ENCODE results near the gene CHCHD5.
"Not testable (repeated sequence)": the region's sequence is repeated elsewhere in the genome, so short reads cannot be mapped to it uniquely, and the experiment has no call there.

Gene CHCHD5, protein sequence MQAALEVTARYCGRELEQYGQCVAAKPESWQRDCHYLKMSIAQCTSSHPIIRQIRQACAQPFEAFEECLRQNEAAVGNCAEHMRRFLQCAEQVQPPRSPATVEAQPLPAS

DNA sequence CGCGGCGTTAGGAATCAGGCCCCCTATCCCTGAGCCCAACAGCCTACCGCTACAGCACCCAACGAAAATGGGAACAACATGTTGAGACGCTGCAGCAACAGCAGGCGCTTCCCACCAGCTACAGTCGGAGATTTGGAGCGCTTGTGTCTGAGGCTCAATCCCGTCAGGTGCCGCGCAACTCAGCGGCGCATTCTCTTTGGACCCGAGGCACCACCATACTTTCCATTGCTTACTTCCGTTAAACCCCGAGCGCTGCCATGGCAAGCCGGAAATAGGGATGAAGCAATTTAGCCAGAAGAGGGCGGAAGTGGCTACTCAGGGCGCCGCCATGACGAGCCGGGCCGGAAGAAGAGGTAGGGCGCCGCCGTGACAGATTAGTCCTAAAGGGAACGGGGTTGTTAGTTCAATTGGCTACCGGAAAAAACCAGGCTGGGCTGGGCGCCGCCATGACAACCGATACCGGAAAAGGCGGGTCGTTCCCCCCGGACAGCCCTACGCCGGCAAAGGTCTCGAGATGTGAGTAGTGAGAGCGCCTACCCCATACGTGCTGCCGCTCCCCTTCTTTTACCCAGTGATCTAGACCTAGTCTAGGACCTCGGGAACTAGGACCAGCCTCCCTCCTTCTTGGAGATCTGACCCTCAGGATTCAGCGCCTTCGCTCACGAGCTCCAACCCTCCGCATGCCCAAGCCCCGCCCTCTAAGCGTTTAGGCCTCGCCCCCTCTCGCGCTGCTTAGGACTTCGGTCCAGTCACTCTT is at the start of gene CHCHD5:
TSS of gene CHCHD5 (plus strand) at position 476 of the 757 bp plus-strand sequence. CDS start at position 515, 39 bp downstream.
- DNase-seq = peak; percentile 94

DNA sequence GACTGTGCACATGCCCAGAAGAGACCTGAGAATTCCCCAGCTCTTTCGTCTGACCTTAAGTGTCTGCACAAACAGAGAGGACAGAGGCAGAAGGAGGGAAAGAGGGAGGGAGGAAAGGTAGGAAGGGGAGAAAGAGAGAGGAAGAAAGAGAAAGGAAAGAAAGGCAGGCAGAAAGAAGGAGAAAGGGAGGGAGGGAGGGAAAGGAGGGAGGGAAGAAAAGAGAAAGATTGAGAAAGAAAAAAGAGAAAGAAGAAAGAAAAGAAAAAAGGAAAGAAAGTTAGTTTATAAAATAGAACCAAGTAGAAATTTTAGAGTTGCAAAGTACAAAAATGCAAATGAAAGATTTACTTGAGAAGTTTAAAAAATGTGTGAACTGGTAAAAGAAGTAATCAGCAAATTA is 49.6 kb upstream of the CHCHD5 start:
- DNase-seq = no peak

DNA sequence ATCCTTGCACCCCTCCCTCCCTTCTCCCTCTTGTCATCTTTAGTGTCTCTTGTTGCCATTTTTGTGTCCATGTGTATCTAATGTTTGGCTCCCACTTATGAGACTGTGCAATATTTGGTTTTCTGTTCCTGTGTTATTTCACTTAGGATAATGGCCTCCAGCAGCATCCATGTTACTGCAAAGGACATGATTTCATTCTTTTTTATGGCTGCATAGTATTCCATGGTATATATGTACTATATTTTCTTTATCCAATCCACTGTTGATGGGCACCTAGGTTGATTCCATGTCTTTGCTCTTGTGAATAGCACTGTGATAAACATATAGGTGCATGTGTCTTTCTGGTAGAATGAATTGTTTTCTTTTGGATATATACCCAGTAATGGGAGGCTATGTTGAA is 47.7 kb upstream of the CHCHD5 start:
- DNase-seq = not testable (repeated sequence)

DNA sequence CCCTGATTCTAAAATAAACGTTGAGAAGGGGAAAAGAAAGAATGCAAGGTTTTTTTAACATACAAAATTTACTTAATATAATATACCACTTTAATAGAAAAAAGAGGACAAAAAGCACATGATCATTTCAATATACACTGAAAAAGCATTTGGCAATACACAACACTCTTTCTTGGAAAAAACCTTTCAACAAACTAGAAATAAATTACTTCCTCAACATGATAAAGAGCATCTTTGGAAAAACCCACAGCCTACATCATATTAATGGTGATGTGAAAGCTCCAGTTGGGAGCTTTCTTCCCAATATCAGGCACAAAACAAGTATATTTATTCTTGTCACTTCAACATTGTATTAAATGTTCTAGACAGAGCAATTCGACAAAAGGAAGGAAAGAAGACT is 45.1 kb upstream of the CHCHD5 start:
- no peak for DNase-seq

DNA sequence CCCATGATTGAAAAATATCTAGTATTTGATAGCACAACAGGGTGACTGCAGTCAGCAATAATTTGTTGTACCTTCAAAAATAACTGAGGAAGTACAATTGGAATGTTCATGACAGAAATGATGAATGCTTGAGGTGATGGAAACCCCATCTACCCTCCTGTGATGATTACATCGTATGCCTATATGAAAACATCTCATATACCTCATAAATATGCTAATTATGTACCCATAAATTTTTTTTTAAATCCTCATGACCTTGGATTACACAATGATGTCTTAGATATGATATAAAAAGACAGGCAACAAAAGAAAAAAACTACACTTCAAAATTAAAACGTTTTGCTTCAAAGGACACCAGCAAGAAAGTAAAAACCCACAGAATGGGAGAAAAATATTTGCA is 43.5 kb upstream of the CHCHD5 start:
- DNase-seq = no peak

DNA sequence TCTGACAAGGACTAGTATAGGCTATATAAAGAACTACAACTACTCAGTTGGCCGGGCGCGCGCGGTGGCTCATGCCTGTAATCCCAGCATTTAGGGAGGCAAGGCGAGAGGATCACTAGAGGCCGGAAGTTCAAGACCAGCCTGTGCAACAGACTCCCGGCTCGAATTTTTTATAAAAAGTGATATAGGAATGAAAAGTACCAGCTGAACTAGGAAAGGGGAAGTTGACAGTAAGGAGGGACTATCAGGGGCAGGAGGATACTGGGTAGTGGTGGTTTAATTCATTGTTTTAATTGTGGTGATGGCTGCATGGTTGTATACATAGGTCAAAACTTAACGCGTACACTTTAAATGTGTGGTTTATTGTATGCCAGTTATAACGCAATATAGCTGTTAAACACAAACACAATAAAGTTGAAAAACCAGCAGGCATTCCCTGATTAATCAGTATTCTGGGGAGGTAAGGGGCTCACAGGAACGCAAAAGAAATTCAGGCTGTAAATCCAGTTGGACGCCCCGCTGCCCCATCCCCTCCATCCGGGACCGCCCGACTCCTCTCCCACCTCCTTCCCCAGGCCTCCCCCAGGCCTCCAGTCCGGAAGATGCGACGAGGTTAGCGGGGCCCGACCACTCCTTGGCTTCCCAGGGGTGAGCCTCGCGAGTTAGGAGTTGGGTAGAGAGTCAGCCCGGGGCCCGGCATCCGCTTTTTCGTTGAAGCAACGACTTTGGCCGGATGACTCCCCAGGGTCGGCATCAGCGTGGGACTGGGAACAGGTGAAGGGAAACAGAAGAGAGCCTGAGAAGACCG is 42.9 kb upstream of the CHCHD5 start:
- no peak for DNase-seq

DNA sequence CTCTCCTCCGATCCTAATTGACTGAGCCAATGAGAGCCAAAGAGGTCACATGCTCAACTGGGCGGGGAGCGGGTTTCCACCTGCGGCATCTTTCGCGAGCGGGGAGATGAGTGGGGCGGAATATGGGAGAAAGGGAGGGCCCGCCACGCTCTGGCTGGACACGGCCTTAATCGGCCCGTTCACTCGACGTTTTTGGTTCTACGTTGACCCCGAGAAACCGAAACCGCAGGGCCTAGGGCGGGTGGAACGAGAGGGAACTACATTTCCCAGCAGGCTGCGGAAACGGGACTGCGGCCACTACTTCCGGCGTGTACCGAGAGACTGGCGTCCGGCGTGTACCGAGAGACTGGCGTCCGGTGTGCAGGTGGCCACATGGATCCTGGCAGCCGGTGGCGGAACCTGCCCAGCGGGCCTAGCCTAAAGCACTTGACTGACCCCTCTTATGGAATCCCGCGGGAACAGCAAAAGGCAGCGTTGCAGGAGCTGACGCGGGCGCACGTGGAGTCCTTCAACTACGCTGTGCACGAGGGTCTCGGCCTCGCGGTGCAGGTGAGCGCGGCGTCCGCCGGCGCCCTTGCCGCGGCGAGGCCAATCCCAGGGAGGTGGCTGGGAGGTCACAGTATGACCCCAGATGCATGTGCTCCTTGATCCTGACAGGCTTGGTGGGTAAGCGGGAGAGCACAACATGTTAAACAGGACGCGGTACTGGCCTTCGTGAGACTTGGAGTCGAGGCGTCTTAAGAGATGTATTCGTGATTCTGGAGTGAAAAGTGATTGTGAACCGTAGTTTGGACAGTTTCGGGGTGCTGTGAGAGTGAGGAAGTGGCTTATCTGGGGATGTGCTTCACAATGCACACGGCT is 42.1 kb upstream of the CHCHD5 start, which contains the start of gene POLR1B:
TSS of gene POLR1B (plus strand) at position 343 of the 861 bp plus-strand sequence. CDS start at position 373, 30 bp downstream.
- DNase-seq = peak; percentile 82

DNA sequence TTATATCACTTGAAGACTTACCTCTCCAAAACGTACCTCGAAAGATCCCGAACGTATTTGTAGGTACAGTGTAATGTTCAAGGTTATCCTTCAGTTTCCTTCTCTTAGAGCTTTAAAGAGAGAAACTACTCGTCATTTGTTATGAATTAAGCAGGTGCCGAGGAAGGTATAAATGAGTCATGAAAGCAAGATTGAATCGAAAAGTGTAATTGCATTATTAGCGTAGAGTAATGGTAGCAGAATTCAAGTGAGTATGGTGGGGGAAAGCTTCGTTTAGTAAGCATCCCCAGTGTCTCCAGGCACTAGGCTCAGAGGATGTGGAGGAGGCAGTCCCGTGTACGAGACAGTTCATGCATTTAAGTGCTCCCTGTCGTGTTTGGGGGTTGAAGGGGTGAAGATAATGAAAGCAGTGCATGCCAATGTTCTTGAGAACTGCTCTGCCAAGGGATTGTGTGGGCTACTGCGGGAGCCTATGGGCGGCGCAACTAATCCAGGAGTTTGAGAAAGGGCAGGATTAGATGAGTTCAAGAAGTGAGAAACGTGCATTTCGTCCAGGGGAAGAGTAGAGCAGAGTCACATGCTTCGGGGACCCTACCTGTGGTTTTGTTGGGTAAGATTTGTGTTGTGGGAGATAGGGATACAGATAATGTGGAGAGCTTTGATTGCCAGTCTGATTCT is 41.3 kb upstream of the CHCHD5 start:
- no peak for DNase-seq

DNA sequence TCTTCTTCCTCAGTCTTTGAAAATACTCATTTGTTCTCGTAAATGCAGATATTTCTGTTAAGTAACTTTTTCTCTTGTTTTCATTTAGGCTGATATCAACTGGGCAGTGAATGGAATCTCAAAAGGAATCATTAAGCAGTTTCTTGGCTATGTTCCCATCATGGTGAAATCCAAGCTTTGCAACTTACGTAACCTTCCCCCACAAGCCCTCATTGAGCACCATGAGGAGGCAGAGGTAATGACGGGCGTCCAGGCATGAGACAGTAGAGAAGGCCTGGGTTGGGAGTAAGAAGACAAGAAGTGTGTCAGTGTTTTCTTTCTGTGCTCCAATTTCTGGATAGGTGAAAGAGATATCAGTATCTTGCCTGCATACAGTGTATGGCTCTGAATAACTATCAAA is 37.1 kb upstream of the CHCHD5 start:
- no peak for DNase-seq

DNA sequence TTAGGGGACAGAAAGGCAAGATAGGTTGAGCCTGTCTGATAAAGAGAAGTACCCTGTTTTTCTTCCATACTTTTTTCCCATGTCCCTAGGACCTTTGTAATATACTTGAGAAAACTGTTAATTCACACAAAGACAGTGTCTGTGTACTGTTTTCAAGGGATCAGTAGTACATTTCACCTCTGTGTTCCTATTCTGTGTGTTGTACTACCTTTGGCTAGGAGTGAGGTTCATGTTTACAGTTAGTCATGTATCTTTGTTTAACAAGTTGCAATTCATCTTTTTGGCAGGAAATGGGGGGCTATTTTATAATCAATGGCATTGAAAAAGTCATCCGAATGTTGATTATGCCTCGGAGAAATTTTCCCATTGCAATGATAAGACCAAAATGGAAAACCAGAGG is 35.4 kb upstream of the CHCHD5 start:
- no peak for DNase-seq

DNA sequence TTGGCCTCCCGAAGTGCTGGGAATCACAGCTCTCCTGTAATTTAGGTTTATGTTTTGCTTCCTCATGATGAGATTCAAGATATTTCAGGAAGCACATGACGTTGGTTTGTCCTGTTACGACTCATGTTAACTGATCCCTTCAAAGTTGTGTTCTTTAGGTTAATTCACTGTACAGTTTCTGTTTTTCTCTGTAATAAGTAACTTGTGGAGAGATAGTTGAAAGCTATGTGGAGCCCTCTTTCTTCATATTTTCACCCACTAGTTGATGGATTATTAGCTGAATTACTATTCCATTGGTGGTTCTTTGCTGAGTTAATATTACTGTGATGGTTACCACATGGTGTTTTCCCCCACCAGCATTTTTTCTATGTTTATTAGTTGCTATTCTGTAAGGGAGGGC is 18.3 kb upstream of the CHCHD5 start:
- DNase-seq = no peak

DNA sequence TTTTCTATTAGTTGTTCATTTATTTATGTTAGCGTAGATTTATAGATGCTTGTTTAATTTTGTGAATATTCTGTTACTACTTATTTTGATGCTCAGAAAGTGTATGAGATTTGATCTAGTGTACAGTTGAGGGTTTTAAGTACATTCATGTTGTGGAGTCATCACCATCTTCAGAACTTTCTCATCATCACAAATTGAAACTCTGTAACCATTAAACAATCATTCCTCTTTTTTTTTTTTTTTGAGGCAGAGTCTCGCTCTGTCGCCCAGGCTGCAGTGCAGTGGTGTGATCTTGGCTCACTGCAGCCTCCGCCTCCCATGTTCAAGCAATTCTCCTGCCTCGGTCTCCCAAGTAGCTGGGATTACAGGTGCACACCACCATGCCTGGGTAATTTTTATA is 17.9 kb upstream of the CHCHD5 start:
- DNase-seq = not testable (repeated sequence)

DNA sequence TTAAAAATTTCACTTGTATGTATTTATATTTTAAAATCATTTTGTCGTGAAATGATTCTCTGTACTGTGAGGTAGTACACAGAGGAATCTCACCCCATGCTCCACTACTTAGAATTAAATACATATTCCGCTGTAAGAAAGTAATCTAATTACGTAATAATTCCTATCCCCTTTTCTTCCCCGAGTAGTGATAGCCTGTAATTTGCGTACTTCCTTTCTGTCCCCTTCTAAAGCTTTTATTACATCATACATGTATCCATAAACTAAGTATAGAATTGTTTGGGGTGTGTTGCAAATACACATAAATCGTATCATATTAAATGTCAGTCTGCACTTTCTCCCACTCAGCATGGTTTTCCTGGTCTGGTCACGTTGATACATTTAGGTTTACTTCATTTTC is 12.4 kb upstream of the CHCHD5 start:
- DNase-seq = no peak

DNA sequence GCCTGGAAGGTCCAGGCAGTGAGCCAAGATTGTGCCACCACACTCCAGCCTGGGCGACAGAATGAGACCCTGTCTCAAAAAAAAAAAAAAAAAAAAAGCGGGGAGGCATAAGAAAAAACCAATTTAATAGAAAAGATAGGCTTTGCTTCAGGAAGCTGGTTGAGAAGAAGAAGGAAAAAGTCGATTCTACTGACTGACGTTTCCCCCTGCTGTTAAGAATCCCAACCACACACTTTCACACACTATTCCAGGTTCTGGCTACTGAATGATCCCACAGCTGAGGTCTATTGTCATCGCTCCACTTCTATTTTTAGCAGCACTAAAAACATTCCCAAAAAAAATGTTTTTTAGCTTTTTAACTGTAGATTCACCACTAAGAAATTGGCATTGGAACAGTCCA is 6.7 kb upstream of the CHCHD5 start:
- DNase-seq = no peak

DNA sequence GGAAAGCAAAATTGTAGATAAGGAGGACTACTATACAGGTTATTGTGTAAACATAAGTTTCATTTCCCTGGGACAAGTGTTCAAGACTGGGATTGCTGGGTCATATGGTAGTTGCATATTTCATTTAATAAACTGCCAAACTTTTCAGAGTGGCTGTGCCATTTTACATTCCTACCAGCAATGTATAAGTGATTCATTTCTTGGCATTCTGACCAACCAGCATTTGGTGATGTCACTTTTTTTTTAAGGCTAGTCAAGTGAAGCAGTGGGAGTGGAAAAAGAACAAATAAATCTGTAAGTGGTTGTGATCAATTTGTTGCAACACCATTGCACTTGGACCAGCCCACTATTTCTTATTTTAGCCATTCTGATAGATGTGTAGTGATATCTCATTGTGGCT is 5.2 kb upstream of the CHCHD5 start:
- no peak for DNase-seq

DNA sequence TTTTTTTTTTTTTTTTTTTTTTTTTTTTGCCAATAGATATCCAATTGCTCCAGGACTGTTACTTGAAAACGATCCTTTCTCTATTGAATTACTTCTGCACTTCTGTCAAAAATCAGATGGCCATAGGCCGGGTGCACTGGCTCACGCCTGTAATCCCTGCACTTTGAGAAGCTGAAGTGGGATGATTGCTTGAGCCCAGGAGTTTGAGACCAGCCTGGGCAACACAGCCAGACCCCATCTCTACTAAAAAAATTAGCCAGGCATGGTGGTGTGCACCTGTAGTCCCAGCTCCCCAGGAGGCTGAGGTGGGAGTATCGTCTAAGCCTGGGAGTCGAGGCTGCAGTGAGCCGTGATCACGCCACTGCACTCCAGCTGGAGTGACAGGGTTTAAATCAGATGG is 4.3 kb upstream of the CHCHD5 start:
- no peak for DNase-seq

DNA sequence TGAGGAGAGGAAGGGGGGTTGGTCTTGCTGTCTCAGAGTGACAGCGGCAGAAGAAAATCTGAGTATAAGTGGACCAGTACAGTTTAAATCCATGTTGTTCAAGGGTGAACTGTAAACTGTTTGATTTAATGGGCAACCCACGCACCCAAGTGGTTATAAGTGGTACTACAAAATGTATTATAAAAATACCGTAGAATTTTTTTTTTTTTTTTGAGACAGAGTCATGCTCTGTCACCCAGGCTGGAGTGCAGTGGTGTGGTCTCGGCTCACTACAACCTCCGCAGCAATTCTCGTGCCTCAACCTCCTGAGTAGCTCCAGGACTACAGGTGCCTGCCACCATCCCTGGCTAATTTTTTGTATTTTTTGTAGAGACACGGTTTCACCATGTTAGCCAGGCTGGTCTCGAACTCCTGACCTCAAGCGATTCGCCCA is 2.1 kb upstream of the CHCHD5 start:
- DNase-seq = peak; percentile 73

DNA sequence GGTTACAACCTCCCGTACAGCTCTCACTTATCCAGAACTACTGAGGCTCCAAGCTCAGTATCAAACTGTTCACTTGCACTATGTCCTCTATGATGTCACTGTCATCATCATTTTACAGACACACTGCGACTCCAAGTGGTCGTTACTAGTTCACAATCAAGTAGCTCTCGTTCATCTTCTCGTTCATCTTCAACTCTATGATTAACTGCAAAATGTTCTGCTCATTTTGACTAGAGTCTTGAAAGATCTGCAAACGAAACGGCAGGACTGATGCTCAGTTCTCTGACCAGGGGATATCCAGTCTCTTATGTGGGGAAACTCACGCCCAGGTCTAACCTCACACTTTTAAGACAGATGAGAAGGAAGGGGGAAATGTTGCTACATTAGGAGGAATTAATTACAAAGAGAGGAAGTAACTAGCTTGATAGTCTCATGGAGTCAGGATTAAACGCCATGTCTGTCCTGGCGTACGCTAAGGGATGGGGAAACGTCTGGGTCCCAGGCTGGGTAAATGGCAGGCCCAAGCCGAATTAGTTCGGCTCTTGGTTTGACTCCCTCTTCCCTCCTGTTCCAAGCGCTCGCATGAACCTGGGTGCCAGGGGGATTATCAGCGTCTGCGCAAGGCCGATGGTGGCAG is 794 bp upstream of the CHCHD5 start:
- DNase-seq = peak; percentile 40

DNA sequence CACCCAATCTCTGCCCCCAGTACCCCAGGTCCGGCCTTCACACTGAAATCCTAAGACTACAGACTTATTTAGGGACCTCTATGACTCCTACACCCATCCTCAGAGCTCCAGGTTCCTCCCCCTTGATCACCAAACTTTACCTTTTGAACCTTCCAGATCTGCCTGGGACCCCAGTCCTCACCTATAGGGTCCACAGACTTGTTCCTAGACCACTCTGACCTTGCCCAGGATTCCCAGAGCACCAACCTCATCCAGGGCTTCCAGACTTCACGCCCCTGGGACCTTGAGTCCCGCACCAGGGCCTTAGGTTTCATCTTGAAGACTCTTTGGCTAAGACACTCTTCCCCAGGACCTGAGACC is 462 bp downstream of the CHCHD5 start:
- DNase-seq = no peak

DNA sequence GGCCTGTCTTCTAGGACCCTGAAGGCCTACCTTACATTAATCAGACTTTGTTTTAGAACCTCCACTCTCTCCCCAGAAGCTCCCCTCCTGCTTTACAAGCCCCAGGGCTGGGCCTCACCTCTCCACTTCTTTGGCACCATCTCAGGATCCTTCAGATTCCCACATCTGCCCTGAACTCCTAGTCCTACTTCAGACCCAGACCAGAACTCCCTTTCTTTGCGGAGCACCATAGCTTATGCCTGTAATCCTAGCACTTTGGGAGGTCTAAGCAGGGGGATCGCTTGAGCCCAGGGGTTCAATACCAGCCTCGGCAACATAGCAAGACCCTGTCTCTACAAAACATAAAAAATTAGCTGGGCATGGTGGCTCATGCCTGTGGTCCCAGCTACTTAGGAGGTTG is 991 bp downstream of the CHCHD5 start:
- DNase-seq = no peak

DNA sequence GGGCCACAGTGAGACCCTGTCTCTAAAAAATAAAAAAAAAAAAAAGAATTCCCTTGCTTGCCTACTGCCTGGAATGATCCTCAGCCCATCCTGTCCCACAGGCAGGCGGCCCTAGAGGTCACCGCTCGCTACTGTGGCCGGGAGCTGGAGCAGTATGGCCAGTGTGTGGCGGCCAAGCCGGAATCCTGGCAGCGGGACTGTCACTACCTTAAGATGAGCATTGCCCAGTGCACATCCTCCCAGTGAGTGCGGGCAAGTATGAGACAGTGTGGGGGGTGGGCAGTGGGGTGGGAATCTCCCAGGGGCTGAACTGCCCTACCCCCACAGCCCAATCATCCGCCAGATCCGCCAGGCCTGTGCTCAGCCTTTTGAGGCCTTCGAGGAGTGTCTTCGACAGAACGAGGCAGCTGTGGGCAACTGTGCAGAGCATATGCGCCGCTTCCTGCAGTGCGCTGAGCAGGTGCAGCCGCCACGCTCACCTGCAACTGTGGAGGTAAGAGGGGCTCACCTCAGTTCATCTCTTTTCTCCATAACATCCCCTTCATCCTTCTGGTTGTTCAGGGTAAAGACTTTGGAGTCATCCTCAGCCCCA is 1.6 kb downstream of the CHCHD5 start:
- no peak for DNase-seq
